Stimulated activated naive CD8-positive, alpha-beta T cell treated with anti-CD3 and anti-CD28 coated beads, Interleukin-15, amount 100 ng/mL, for 72 hours (primary cell): ENCODE measurements around the gene UAP1.
A peak's percentile ranks its signal among the peaks of the same experiment; 100 is the strongest.
"Not testable (repeated sequence)": the region's sequence is repeated elsewhere in the genome, so short reads cannot be mapped to it uniquely, and the experiment has no call there.

Experiments used
- ATAC-seq: fragments of 150-1000 bp; cut with Tn5 transposase; 2 replicates; pipeline ENCODE4 v1.10.0; 2021; ENCODE audit warnings: mild to moderate bottlenecking, moderate library complexity
- DNase-seq, 2 donors: peaks; one replicate each; pipeline ENCODE4 v3.0.0; 2021 to 2022
- H3K27ac Mint-ChIP-seq, 2 donors: one replicate each; pipeline ENCODE4 v1.8.0; 2022; ENCODE audit warnings: mild to moderate bottlenecking in 2 of 2, mixed read lengths in 2 of 2, moderate library complexity in 2 of 2
- H3K27me3 Mint-ChIP-seq: one replicate; pipeline ENCODE4 v1.8.0; 2022; ENCODE audit warnings: mixed read lengths
- H3K4me1 Mint-ChIP-seq: one replicate; pipeline ENCODE4 v1.8.0; 2022; ENCODE audit warnings: mild to moderate bottlenecking, mixed read lengths
- H3K4me3 Mint-ChIP-seq, 2 donors: one replicate each; pipeline ENCODE4 v1.8.0; 2022; ENCODE audit warnings: mild to moderate bottlenecking in 2 of 2, mixed read lengths in 2 of 2, moderate library complexity in 1 of 2
- H3K9me3 Mint-ChIP-seq, 2 donors: one replicate each; pipeline ENCODE4 v1.8.0; 2022; ENCODE audit warnings: mixed read lengths in 2 of 2

UAP1 gene

GRCh38 chr1:162554258-162554657 lies 7.3 kb upstream of the UAP1 start:
- Mint-ChIP-seq H3K9me3 (no peaks in the 10 kb centered on the region), H3K4me1 (no peaks in the 10 kb centered on the region), H3K4me3 (no peak overlapping the region), H3K27me3 (no peaks in the 10 kb centered on the region), H3K27ac (no peak overlapping the region)
- ATAC-seq: no peak
- DNase-seq: no peak

GRCh38 chr1:162557536-162557935 lies 4.0 kb upstream of the UAP1 start:
- no peak overlapping the region for H3K27ac Mint-ChIP-seq
- no peaks in the 10 kb centered on the region for H3K27me3 Mint-ChIP-seq
- DNase-seq: no peak
- H3K4me3 Mint-ChIP-seq: no peak overlapping the region
- H3K4me1 Mint-ChIP-seq: peaks cover 21% of the 10 kb centered on the region
- no peak for ATAC-seq
- H3K9me3 Mint-ChIP-seq: no peaks in the 10 kb centered on the region

- ATAC-seq: no peak
- Mint-ChIP-seq H3K9me3 (no peaks in the 10 kb centered on the region), H3K27me3 (no peaks in the 10 kb centered on the region), H3K27ac (peak overlapping the region; percentile 94 to 97), H3K4me1 (peaks cover 46% of the 10 kb centered on the region), H3K4me3 (peak overlapping the region; percentile 89 to 99)
- DNase-seq: no peak
Observed at GRCh38 chr1:162560303-162561036, 1.1 kb upstream of the UAP1 start.

- ATAC-seq: peak; percentile 93
- peak overlapping the region; percentile 89 to 99 for H3K4me3 Mint-ChIP-seq
- no peaks in the 10 kb centered on the region for H3K9me3 Mint-ChIP-seq
- peak; percentile 95 to 96 for DNase-seq
- H3K27me3 Mint-ChIP-seq: no peaks in the 10 kb centered on the region
- peaks cover 53% of the 10 kb centered on the region for H3K4me1 Mint-ChIP-seq
- H3K27ac Mint-ChIP-seq: peak overlapping the region; percentile 94 to 97
Observed at GRCh38 chr1:162561037-162561615, 396 bp upstream of the UAP1 start.

GRCh38 chr1:162562470-162562828 lies 927 bp downstream of the UAP1 start:
- Mint-ChIP-seq H3K4me1 (peaks cover 53% of the 10 kb centered on the region), H3K27ac (peak overlapping the region in 1 of 2 donors; percentile 78), H3K9me3 (no peaks in the 10 kb centered on the region), H3K27me3 (no peaks in the 10 kb centered on the region), H3K4me3 (peak overlapping the region; percentile 83 to 99)
- no peak for DNase-seq
- ATAC-seq: no peak

- DNase-seq (no peak), ATAC-seq (no peak)
- H3K27ac Mint-ChIP-seq: no peak overlapping the region
- peaks cover 53% of the 10 kb centered on the region for H3K4me1 Mint-ChIP-seq
- no peaks in the 10 kb centered on the region for H3K27me3 Mint-ChIP-seq
- H3K4me3 Mint-ChIP-seq: peak overlapping the region in 1 of 2 donors; percentile 16
- H3K9me3 Mint-ChIP-seq: no peaks in the 10 kb centered on the region
Observed at GRCh38 chr1:162564762-162565218, 3.3 kb downstream of the UAP1 start.

GRCh38 chr1:162565460-162565859 lies 3.9 kb downstream of the UAP1 start:
- no peaks in the 10 kb centered on the region for H3K9me3 Mint-ChIP-seq
- H3K27me3 Mint-ChIP-seq: no peaks in the 10 kb centered on the region
- no peak overlapping the region for H3K4me3 Mint-ChIP-seq
- no peak overlapping the region for H3K27ac Mint-ChIP-seq
- ATAC-seq: no peak
- DNase-seq: peak in 1 of 2 donors; percentile 21
- H3K4me1 Mint-ChIP-seq: peaks cover 50% of the 10 kb centered on the region

GRCh38 chr1:162566870-162567269 lies 5.3 kb downstream of the UAP1 start:
- peaks cover 40% of the 10 kb centered on the region for H3K4me1 Mint-ChIP-seq
- no peaks in the 10 kb centered on the region for H3K27me3 Mint-ChIP-seq
- H3K27ac Mint-ChIP-seq: no peak overlapping the region
- H3K4me3 Mint-ChIP-seq: no peak overlapping the region
- no peak for DNase-seq
- ATAC-seq: no peak
- H3K9me3 Mint-ChIP-seq: no peaks in the 10 kb centered on the region

GRCh38 chr1:162568802-162569201 lies 7.3 kb downstream of the UAP1 start:
- no peak overlapping the region for H3K27ac Mint-ChIP-seq
- H3K27me3 Mint-ChIP-seq: no peaks in the 10 kb centered on the region
- peaks cover 30% of the 10 kb centered on the region for H3K4me1 Mint-ChIP-seq
- DNase-seq (no peak), ATAC-seq (no peak)
- no peaks in the 10 kb centered on the region for H3K9me3 Mint-ChIP-seq
- no peak overlapping the region for H3K4me3 Mint-ChIP-seq

- peaks cover 10% of the 10 kb centered on the region for H3K4me1 Mint-ChIP-seq
- ATAC-seq (no peak), DNase-seq (no peak)
- H3K9me3 Mint-ChIP-seq: no peaks in the 10 kb centered on the region
- H3K27me3 Mint-ChIP-seq: no peaks in the 10 kb centered on the region
- no peak overlapping the region for H3K4me3 Mint-ChIP-seq
- no peak overlapping the region for H3K27ac Mint-ChIP-seq
Observed at GRCh38 chr1:162570718-162571117, 9.2 kb downstream of the UAP1 start.

GRCh38 chr1:162571121-162571520 lies 9.6 kb downstream of the UAP1 start:
- H3K4me1 Mint-ChIP-seq, ATAC-seq: not testable (repeated sequence)

GRCh38 chr1:162571696-162572095 lies 10.2 kb downstream of the UAP1 start:
- no peaks in the 10 kb centered on the region for H3K27me3 Mint-ChIP-seq
- ATAC-seq (no peak), DNase-seq (no peak)
- peaks cover 6% of the 10 kb centered on the region for H3K4me1 Mint-ChIP-seq
- no peak overlapping the region for H3K4me3 Mint-ChIP-seq
- no peak overlapping the region for H3K27ac Mint-ChIP-seq
- H3K9me3 Mint-ChIP-seq: no peaks in the 10 kb centered on the region

More at GRCh38 chr1:162571121-162571520, 9.6 kb downstream of the UAP1 start:
- H3K9me3 Mint-ChIP-seq, H3K27me3 Mint-ChIP-seq, H3K4me3 Mint-ChIP-seq, DNase-seq, H3K27ac Mint-ChIP-seq: not testable (repeated sequence)

- Mint-ChIP-seq H3K4me3 (no peak overlapping the region), H3K27me3 (no peaks in the 10 kb centered on the region), H3K9me3 (no peaks in the 10 kb centered on the region), H3K4me1 (peaks cover 6% of the 10 kb centered on the region), H3K27ac (no peak overlapping the region)
- DNase-seq: no peak
- ATAC-seq: no peak
Observed at GRCh38 chr1:162573136-162573535, 11.6 kb downstream of the UAP1 start.

GRCh38 chr1:162578071-162578700 lies 16.7 kb downstream of the UAP1 start:
- DNase-seq (no peak), ATAC-seq (no peak)
- H3K4me3 Mint-ChIP-seq: no peak overlapping the region
- H3K27ac Mint-ChIP-seq: peak overlapping the region in 1 of 2 donors; percentile 2
- no peaks in the 10 kb centered on the region for H3K27me3 Mint-ChIP-seq
- H3K9me3 Mint-ChIP-seq: no peaks in the 10 kb centered on the region
- no peaks in the 10 kb centered on the region for H3K4me1 Mint-ChIP-seq

- no peaks in the 10 kb centered on the region for H3K9me3 Mint-ChIP-seq
- no peak overlapping the region for H3K4me3 Mint-ChIP-seq
- ATAC-seq (no peak), DNase-seq (no peak)
- no peaks in the 10 kb centered on the region for H3K27me3 Mint-ChIP-seq
- no peak overlapping the region for H3K27ac Mint-ChIP-seq
- no peaks in the 10 kb centered on the region for H3K4me1 Mint-ChIP-seq
Observed at GRCh38 chr1:162578936-162579335, 17.4 kb downstream of the UAP1 start.

GRCh38 chr1:162580308-162580707 lies 18.8 kb downstream of the UAP1 start:
- Mint-ChIP-seq H3K4me3 (no peak overlapping the region), H3K9me3 (no peaks in the 10 kb centered on the region), H3K4me1 (no peaks in the 10 kb centered on the region), H3K27me3 (no peaks in the 10 kb centered on the region), H3K27ac (no peak overlapping the region)
- DNase-seq (no peak), ATAC-seq (no peak)
